ENCODE results near the gene CEND1.

Gene CEND1

DNA sequence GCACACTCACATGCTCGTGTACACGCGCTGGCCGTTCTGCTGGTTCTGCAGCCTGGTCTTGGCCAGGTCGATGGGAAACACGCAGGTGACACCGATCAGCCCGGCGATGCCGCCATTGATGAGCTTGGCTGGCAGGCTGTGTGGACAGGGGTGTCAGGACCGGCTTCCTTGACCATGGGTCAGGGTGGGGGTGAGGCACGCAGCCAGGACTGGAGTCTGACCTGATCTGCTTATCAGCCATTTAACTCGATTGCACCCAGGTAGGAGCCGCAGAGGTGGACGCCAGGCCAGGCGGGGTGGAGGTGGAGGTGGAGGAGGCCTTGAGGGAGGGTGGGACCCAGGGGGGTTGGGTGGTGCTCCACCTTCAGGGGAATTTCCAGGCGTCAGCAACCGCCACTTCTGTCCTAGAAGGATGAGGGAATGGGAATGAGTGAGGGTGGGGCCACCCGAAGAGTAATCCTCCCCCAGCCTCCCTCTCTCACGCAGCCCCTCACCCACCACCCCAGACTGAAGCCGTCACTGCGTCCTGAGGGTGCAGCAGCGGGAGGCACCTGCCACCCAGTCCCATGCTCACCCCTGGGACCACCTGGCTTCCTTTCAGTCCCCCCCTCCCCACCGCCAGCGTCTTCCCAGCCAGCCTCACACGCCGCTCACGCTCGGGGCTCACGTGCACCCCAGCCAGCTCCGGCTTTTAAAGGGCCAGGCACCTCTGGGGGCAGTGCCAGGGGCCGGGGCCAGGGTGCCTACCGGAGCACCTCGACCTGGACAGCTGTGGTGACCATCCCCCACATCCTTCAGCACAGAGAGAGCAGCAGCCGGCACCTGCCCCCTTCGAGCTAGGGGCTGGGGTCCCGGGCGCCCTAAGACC is 5.1 kb upstream of the CEND1 start:
- DNase-seq (ENCODE audit: low read depth), result no peak

GRCh38 chr11:794013-794765 is 4.3 kb upstream of the CEND1 start:
- DNase-seq (ENCODE audit: low read depth), result no peak

DNA sequence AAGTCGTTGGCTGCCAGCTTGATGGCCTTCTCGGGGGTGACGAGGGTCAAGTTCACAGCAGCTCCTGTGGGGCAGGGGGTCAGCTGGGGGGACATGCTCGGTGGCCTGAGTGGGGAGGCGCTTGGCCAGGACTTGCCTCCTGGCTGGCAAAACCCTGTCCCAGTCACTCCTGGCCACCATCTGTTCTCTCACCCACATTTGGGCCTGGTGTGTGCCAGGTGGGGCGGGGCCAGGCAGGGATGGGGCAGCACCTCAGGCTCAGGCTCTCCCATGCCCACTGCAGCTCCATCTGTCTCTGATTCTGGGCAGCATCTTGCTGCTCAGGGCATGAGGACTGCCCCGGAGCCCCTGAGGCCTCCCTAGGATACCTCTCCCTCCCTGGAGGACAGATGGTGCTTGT is 3.7 kb upstream of the CEND1 start:
- DNase-seq (ENCODE audit: low read depth), result no peak

GRCh38 chr11:792873-793272 is 3.0 kb upstream of the CEND1 start:
- DNase-seq (ENCODE audit: low read depth), result no peak

DNA sequence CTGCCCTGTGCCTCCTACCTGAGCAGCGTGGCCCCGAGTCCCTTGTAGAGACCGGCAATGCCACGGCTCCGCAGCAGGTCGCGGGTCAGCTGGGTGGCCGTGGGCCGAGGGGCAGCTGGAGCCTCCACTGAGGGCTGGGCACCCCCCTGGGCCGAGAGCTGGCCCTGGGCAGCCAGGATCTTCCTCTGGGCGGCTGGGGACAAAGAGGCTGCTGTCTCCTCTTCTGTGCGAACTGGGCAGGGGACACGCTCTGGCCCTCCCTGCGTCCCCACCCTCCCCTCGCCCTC is 2.6 kb upstream of the CEND1 start:
- DNase-seq (ENCODE audit: low read depth), result no peak

GRCh38 chr11:791658-792534 is 2.0 kb upstream of the CEND1 start:
- no peak for DNase-seq (ENCODE audit: low read depth)

DNA sequence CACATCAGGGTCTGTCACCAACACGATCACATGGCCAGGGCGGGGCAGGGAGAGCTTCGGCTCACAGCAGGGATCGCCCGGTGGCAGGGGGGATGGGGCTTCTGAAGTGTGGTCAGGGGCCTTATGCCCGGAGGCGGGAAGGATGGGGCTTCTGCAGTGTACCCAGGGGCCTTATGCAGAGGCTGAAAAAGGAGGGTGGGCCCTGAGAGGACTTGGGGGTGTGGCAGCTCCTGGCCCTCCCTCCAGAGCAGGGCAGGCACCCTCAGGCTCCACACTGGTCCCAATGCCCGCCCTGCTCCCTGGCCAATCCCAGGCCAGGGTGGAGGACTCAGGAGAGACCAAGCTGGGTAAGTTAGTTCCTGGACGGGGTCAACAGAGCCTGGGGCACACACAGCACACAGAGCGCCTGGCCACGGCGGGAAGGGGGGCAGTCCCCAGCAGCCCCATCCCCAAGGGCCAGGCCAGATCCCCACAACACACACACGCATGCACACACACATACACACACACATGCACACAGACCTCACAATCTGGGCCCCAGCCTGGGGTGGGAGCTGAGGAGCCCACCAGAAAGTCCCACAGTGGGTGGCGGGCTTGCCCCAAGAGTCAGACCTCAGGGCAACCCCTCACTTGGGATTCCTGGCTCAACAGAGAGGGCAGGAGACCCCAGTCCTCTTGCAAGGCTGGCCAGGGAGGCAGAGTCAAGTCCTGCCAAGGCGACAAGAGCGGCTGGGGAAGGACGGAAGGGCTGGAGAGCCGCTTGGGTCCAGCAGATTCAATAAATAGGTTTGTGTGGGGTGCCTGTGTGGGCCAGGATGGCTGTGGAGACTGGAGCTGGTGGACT is 1.1 kb upstream of the CEND1 start:
- no peak for DNase-seq (ENCODE audit: low read depth)

DNA sequence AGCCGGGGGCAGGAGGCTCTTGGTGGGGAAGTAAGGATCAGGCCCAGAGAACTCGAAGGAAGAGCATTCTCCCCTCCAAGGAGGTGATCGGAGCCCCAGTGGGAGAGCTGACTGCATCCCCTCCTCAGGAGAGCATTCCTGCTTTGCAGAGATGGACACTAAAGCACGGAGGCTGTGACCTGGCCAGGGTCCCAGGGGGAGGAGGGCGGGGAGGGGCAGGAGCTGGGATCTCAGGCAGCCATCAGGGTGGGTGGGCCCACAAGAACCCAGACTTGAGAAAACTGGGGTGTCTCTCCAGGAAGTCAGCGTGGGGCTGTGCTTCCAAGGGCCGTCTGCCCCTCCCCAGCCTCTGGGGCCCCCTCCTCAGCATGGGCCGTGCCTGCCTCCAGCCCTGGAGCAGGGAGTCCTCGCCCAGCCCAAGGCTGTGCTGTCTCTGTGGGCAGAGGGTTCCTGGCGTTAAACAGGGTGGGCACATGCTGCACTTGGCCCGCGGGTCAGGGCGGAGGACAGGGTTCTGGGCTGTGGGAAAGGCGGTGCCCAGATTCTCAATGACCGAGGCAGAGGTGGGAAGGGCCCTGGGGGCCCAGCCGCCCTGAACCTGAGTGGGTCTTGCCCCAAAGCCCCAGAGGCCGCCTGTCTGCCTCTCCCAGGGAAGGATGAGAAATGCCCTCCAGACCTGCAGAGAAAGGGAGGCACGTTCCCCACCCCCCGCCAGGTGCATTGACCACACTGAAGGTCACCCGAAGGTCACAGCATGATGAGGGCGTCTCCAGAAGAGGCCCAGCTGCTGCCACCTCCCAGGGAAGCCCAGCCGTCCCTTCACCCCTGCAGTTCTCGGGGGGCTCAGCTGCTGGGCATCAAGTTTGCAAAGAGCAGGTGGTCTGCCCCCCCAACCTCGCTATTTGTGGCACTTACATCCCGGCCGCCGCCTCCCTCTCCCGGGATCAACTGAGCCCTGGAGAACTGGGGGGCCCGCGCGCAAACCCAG is 643 bp downstream of the CEND1 start:
- no peak for DNase-seq (ENCODE audit: low read depth)

- no peak for DNase-seq (ENCODE audit: low read depth)
Measured at GRCh38 chr11:788009-788640, 1.8 kb downstream of the CEND1 start.

GRCh38 chr11:787084-787675 is 2.7 kb downstream of the CEND1 start:
- no peak for DNase-seq (ENCODE audit: low read depth)

DNA sequence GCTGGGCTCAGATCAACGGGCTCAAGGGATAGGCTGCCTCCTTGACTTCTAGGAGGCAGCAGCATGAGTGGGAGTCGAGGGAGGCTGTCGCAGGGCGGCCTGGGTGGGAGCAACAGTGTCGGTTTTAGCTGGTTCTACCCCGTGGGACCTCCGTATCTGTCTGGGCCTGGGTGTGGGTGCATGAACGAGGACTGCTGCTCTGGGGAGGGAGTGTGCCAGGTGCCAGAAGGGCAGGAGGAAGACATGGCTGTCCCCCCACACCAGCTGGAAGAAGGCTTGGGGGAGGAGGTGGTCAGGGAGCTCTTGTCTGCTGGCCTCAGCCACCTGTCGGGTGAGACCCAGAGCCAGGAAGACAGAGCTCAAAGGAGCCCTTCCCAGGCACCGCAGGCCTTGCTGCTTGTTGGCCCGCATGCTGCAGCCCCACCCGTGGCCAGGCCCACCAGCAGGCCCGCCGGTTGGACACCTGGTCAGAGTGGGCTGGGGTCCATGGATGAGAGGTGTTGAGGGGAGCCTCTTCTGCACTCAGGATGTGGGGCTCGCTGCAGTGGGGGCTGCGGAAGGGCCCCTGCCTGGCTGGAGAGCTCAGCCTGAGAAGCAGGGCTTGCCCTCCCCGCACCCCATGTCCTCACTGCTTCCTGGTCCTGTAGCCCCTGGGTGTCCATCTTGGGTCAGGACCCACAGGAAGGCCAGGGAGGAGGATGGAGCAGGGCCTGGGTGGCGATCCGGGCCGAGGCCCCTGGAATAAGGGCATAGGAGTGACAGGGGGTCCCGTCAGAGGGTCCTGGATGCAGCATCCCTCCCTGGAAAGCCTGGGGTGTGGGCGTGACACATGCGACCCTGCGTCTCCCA is 3.4 kb downstream of the CEND1 start:
- no peak for DNase-seq (ENCODE audit: low read depth)

DNA sequence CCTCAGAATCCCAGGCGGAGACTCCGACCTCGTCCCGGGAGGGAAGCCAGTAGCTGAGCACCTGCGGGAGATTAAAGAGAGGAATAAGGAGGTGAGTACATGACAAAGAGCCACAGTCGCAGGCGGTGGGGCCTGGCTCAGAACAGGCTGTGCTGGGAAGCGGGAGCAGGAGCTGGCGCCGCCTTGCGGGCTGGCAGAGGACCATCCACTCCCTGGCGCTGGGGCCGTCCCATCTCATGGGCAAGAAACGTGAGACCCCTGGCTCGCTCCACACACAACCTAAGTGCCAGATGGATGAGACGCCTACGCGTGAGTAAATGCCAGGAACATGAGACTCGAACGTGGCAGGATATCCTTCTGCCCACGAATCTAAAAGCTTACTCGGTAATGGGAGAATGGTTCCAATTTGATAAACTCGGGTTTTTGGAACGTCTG is 6.3 kb downstream of the CEND1 start:
- no peak for DNase-seq (ENCODE audit: low read depth)

GRCh38 chr11:782264-783174 is 7.4 kb downstream of the CEND1 start:
- DNase-seq (ENCODE audit: low read depth), result no peak

DNA sequence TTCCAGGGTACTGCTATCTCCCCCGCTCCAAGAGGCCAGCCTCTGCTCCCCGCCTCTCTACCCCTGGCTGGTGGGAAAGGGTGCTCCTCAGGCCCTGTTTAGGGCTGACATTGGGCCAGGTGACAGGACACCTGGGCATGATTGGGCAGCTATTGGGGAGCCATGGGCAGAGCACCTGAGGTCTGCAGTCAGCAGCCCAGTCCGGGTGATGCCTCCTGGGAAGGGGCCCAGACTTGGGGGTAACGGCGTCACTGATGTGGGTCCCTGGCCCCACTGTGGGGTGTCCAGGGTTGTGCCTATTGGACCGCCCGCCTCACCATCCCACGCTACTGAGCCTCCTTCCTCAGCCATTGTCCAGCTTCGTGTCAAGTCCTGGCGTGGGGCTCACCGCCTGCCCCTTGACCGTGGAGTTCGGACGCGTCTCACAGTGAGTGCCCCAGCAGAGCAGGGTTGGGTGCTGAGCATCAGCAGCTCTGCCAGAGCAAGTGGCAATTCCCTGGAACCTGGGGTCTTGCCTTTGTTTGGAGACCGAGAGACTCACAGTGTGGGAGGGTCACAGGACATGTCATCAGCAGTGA is 9.8 kb downstream of the CEND1 start:
- no peak for DNase-seq (ENCODE audit: low read depth)

DNA sequence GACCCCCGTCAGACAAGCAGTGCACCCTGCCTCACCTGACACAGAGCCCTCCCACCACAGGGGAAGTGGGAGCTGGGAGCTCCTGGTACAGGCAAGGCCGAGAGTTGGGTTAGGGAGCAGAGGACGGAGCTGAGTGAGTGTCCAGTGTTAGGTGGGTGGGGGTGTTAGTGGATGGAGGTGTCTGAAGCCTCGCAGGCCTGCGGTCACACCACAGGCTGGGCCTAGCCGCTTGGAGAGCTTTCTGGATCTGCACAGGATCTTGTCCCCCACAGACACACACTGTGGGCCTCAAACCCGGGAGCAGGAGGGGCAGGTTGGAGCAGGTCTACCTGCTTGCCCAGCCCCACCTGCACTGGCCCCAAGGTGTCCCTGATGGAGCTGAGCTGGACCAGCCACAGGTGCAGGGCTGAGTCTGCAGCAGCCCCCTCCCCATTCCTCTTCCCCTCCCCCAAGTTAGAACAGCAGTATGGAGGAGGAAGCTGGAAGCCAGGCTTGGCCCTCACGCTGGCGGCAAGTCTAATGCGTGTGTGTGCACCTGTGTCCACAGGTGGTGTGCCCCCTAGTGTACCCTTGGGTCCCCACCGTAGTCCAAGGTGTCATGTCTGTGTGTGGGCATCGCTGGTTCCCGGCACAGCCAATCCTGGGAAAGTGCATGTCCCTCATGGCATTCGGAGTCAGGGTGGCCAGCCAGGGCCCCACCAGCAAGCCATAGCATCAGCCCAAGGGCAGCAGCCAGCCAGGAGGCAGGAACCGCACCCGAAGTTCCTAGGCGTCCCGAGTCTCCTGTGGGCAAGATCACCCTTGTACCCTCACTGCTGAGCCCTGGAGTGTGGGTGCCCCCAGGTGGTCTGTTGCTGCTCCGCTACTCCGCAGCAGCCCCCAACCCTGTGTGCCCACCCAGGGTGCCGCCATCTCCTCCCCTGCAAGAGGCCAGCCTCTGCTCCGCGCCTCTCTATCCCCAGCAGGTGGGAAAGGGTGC is 10.6 kb downstream of the CEND1 start:
- DNase-seq (ENCODE audit: low read depth), result no peak
